GM18499 (cell line): ENCODE results near the gene MT1X.
"Not testable (repeated sequence)": the region's sequence is repeated elsewhere in the genome, so short reads cannot be mapped to it uniquely, and the experiment has no call there.

Experiments
- ATAC-seq: cut with Tn5 transposase; IDR thresholded peaks from one replicate; pipeline ENCODE4 v1.9.1; 2021; ENCODE audit warnings: moderate number of reproducible peaks; ENCODE audit not compliant: insufficient read depth, unreplicated experiment

The MT1X gene

DNA sequence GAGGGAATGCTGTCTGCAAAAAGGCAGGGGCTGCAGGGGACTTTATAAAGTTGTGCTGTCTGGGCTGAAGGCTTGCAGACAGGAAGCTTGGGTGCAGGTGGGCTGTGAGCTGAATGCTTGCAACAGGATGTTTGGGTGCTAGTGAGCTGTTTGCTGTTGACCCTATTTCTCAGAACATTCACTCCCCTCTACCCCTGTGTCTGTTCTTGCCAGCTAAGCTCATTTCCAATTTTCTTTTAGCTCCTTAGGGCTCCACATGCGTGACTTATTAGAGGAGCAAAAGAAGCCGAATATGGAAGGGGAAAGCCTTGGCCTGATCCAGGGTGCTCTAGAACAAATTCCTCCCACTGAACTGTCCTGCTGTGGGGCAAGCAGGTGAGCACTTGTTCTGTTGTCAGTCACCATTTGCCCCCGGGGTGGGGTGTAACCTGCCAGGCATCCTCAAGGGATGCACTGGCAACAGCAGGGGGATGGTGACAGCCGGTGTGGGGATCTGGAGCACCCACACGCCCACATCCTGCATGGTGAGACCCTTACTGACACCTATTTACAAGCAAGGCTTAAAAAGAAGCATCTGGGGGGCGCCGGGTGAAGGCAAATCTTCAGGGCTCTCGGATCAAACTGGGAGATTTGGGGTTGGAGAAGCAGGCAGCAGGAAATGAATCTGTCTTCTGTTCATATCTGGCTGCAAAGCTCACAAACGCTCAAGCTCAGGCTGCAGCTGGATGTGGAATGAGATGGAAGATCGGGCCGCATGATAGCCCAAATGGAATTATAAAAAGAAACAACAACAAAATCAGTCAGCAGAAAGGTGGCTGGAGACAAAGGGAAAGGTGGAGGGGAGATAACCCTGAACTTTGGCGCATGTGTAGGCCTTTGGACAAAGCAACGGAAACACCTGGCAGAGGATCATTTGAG, 26.5 kb downstream of the MT1X start:
- no peak for ATAC-seq

DNA sequence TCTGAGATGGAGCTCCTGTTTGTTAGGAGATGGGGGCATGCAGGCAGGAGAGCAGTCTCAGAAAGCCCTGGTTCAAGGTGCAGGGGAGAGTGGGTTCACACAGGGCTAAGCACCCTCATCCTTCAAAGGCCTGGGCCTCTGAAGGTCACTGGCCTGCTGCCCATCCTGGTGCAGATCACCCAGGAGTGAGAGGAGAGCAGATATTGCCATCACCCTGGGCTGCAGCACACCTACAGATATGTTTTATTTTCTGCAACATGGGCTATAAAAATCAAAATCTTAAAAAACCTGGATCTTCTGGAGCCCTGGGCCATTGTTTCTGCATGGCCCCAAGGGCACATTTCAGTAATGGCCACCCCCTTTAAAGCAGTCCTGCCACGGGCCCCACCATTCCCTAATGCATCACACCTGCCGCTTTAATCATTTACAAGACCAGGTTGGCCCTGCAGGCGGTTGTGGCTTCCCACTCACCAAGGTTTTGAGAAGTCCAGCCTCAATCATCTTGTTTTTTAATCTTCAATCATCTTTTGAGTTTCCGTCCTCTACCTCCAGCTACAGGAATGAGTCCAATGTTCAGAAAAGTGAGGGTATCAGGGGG, 27.3 kb downstream of the MT1X start:
- ATAC-seq, result no peak

DNA sequence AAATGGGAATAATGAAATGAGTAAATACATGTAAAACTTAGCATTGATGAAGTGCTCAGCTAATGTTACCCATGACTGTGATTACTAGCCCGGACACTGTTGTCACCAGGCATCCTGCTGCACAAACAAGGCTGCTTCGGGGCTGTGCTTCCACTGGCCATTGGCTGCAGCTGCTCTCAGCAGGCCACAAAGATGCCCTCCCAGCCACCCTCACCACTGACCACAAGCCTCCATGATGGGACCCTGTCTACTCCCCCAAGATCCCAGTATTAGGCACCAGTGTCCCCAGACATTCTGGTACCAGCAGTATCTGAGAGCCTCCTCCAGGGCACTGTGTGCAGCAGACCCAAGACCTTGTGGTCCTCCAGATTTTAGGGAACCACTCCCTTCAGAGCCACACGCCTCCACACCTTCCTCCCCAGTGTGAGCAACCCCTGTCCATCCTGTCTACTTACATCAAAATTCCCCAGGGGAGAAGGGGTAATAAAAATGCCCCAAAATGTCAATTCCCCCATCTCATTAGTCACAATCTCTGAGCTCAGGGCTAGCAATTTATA, 28.0 kb downstream of the MT1X start:
- no peak for ATAC-seq

DNA sequence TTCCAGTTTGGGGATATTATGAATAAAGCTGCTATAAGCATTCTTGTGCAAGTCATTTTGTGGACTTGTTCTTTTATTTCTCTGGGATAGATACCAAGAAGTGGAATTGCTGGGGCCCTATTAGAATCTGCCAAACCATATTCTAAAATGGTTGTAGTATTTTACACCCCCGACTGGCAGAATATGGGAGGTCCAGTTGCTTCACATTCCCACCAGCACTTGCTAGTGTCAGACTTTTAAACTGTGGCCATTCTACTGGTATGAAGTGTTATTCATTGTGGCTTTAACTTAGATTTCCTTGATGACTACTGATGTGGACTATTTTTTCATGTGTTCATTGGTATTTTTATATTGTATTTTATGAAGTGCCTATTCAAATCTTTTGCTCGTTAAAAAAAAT, 29.6 kb downstream of the MT1X start:
- no peak for ATAC-seq

DNA sequence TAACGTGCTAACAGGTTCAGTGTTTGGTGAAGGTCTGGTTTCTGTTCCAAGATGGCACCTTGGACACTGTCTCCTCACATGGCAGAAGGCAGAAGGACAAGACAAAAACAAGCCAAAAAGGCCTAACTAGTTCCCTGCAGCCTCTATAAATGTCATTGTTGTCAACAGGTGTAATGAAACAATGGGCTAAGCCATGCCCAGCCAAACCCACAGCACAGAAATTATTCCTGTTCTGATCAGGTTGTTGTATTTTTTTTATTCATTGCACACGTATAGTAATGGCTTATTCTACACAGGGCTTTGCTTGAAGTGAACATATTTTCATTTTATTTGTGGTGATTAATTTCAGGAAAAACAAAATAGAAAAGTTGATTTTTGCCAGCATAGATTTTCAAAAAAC, 31.5 kb downstream of the MT1X start:
- no peak for ATAC-seq

DNA sequence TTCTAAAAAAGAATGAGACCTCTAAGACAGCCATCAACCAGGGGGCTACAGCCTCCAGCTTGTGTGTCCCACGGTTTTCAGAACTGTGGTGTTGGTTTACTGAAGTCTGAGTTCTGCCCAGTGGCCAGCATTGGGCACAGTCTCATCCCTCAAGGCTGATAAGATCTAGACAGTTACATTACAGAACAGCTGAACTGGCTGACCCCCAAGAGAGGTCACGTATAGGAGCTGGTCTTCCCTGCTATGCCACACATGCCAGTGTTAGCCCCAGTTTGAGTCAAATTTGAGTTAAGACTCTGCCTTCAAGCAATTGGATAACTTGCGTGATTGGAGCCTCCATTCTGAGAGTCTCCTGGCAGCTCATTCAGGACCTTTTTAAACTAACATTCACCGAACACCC, 32.9 kb downstream of the MT1X start:
- ATAC-seq, result no peak

DNA sequence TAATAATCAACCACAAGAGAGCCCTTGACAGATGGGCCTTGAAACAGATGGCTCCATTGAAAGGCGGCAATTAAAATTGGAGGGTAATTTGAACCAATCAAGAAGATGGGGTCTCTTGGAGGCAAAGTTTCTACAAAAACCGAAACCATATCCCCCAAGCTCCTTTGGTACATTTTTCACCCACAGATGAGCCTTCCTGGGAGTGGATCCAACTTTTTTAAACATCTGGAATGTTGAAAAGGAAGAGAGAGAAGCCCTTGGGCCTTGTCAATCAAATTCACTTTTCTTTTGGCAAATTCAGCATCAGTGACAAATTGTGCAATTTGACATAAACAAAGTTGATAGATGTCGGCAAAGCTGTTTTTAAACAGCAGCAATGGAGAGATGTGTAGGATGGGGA, 34.5 kb downstream of the MT1X start:
- no peak for ATAC-seq

DNA sequence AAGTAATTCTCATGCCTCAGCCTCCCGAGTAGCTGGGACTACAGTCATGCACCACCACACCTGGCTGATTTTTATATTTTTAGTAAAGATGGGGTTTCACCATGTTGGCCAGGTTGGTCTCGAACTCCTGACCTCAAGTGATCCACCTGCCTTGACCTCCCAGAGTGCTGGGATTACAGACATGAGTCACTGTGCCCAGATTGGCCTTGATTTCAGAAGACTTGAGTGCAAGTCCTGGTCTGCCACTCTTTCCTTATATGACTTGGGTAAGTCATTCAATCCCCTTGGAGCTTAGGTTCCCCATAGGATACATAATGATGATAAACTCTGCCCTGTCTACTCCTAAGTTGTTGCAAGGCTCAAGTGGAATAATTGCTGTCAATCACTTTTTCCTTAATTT, 35.3 kb downstream of the MT1X start:
- not testable (repeated sequence) for ATAC-seq

DNA sequence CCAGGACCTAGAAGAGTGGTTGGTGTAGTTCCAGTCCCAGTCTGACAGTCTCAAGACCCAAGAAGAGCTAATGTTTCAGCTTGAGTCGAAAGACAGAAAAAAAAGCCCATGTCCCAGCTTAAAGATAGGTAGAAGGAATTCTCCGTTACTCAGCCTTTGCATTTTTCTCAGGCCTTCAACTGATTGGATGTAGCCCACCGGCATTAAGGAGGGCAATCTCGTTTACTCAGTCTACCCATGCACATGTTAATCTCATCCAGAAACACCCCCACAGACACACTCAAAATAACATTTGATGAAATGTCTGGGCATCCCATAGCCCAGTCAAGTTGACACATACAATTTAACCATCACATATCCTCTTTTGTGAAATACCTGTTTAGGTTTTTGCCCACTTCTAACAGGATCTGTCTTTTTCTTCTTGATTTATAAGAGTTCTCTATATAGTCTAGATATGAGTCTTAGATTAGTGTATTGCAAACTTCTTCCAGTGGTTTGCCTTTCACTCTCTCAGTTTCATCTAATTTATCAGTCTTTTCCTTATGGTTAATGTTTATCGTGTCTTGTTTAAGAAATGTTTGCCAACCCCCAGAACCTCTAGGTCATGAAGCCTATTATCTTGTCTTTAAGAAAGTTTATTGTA, 40.1 kb downstream of the MT1X start:
- no peak for ATAC-seq

DNA sequence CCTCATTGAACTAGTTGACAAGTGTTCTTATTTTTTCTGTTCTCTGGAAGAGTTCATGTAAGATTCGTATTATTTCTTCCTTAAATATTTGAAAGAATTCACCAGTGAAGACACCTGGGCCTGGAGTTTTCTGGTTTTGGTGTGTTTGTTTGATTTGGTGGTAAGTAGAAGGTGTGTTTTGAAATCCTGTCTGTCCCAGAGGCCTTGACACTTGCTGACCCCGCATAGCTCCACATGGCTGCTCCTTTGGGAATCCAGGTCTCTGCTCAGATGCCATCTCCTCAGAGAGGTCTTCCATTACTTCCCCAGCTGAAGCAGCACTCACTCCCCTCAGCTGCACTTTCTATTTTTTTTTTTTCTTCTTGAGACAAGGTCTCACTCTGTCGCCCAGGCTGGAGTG, 41.9 kb downstream of the MT1X start:
- no peak for ATAC-seq

DNA sequence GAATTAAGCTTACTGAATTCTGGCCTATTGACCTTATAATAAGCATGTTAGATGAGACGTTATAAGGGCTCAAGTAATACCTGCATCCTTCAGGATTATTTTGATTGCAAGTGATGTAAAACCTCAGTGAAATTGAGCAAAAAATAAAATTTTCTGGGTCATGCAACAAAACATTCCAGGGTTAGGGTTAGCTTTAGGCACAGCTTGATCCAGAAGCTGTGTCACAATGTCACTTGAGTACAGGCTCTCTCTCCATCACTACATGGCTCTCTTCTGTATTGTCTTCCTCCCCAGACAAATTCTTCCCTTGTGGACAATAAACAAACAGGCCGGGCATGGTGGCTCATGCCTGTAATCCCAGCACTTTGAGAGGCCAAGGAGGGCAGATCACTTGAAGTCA, 44.0 kb downstream of the MT1X start:
- no peak for ATAC-seq

DNA sequence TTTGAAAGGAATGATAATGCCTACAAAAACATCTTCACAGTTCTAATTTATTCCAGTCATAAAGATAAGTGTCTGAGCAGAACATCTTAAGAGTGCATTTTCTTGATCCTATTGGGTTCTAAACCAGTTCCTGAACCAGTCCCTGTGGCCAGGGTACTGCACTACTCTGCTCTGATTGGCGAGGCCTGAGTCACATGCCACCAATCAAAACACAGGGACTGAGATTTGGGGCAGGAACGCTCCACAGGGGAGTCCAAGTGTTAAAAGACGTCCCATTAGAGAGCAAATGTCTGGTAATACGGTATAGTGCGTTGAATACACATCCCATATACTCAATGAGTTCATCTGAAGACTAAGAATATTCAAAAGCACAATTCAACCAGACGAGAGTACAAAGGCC, 44.7 kb downstream of the MT1X start:
- ATAC-seq, result no peak

DNA sequence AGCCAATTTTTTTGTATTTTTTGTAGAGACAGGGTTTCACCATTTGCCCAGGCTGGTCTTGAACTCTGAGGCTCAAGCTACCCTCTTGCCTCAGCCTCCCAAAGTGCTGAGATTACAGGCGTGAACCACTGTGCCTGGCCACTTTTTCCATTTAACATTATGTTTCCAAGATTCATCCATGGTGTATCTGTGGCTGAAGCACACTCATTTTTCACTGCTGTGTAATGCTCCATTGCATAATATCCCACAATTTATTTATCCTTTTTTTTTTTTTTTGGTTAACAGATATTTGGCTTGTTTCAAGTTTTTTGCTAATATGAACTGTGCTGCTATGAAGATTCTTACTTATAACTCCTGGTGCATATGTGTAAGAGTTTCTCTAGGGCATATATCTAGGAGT, 45.8 kb downstream of the MT1X start:
- no peak for ATAC-seq

DNA sequence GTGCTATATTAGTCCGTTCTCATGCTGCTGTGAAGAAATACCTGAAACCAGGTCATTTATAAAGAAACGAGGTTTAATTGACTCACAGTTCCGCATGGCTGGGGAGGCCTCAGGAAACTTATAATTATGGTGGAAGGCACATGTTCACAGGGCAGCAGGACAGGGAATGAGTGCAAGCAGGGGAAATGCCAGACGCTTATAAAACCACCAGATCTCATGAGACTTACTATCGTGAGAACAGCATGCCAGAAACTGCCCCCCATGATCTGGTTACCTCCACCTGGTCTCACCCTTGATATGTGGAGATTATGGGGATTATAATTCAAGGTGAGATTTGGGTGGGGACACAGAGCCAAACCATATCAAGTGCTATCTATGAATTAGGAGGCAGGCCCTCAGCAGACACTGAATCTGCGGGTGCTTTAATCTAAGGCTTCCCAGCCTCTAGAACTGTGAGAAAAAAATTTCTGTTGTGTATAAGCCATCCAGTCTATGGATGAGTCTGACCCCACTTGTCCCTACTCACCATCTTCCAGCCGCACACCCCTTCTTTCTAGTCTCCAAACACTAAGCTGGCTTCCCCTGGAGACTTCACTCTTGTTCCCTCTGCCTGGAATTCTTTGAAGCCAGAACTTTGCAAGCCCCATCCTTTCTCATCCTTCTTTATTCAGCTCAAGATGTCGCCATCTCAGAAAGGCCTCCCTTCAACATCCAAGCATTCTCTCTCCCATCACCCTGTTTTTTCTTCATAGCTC, 46.9 kb downstream of the MT1X start:
- ATAC-seq, result no peak

DNA sequence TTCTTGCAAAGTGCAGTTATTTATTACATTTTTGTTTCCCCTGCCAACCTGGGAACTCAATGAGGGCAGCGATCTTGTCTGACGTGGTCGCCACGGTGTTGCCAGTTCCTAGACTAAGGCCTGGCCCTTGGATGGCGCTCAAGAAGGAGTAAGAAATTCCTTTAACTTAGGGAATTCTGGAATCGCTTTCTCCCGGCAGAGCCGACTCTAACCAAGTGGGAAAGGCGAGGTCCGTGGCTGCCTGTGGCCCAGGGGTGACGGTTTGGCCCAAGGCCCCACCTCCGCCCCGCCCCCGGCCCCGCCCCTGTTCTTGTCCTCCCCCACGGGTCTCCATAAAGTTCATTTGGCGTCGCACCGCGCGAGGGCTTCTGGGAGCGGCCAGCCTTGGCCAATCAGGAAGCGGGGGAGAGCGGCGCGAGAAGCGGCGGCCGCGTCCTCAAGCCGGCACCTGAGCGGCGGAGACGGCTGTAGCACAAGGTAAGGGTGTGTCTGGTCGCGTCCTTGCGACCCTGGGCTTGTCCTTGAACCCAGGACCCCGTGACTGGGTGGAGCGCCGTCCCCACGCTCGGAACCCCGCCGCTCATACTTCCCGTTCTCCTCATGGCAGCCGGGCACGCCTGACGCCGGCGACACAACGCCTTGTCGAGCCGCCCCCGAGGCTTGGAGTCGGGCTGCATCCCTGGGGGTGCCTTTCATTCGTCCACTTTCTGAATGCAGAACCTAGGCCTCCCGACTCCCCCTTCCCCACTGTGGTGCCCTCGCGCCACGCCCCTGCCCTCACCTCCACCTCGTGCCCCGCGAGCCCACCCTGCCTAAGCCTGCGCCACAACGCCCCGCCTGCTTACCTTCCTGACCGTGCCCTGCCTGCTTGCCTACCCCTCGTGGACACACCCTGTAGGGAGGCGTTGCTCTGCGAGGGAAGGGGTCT, 47.7 kb downstream of the MT1X start, which contains the start of gene NUP93:
TSS of gene NUP93 (plus strand) at position 395 of the 928 bp plus-strand sequence. CDS start 18,119 bp downstream, outside the sequence.
- peak; percentile 36 for ATAC-seq

DNA sequence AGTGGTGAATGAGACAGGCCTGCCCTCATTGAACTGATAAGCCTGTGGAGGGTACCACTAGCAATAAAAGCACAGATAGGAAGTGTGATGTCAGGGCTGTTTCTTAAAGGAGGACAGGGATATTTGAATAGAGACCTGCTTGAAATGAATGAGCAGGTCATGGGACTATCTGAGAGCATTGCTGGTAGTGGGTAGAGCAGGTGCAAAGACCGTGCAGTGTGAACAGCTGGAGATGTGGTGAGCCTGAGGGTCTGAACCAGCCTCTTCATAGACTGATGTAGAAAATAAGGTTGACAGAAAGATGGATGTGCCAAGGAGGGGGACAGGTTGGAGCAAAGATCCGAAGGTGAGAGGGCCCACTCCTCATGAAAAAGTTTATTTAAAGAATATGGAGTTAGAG, 50.1 kb downstream of the MT1X start:
- ATAC-seq, result peak; percentile 42

DNA sequence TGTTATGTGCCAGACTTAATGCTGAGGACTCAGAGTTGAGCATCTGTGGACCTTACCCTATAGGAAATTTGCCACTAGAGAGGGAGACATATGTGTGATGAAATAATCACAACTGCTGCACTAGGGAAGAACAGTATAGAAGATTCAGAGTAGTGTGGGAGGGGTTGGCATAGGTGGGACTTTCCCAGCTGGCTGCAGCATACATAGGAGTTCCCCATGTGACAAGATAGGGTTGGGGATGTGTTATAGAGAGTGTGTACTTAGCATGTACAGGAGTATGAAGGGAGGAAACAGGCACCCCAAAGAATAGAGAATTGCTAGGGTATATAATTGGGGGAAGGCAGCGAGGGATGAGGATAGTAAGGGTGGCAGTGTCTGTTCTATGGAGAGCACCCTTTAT, 50.6 kb downstream of the MT1X start:
- no peak for ATAC-seq
